ENCODE data around the gene PLEKHG5.
A peak's percentile ranks its signal among the peaks of the same experiment; 100 is the strongest.

Gene PLEKHG5

DNA sequence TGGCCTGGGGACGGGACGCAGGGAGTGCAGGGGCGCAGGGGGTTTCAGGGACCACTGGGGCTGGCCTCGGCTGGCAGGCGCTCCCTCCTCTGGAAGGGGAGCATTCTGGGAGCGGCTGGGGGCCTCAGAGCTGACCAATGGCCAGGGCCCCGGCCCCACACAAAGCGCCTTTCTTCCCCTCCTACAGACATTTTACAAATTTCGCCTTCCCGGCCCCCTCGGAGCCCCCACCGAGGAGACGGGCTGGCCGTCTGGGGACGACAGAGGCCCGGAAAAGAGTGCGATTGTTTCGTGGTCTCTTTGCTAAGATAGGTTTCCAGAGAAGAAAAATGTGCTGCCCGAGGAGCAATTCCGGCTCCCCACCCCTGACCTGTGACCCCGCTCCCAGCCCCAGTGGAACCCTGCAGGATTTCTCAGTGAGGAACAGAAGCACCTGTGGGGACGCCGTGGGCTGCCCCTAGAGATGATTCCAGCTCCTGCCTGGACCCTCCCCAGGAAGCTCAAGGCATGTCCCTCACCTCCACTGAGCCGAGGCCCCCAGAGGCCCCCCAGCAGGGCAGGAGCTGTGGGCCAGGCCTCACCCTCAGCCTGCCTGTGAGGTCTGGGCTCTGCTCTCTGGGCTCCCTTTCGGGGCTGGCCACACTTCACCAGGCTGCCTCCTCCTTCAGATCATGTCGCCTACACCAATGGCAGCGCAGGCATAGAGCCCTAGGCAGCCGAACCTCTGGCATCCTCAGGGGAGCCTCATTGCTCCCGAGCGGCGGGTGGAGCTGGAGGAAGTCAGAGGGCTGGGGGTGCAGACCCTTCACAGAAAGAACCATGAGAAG is 15.0 kb upstream of the PLEKHG5 start:
- Mint-ChIP-seq H3K4me3 (no peak overlapping the region), H3K36me3 (ENCODE audit: low read depth) (no peaks in the 10 kb centered on the region), H3K4me1 (peaks cover 28% of the 10 kb centered on the region), H3K27me3 (ENCODE audit: low read depth, poor library complexity) (peaks cover 5% of the 10 kb centered on the region), H3K27ac (peak overlapping the region; percentile 58), H3K9me3 (no peaks in the 10 kb centered on the region)
- no peak for DNase-seq
- TF ChIP-seq, protein P1, sequence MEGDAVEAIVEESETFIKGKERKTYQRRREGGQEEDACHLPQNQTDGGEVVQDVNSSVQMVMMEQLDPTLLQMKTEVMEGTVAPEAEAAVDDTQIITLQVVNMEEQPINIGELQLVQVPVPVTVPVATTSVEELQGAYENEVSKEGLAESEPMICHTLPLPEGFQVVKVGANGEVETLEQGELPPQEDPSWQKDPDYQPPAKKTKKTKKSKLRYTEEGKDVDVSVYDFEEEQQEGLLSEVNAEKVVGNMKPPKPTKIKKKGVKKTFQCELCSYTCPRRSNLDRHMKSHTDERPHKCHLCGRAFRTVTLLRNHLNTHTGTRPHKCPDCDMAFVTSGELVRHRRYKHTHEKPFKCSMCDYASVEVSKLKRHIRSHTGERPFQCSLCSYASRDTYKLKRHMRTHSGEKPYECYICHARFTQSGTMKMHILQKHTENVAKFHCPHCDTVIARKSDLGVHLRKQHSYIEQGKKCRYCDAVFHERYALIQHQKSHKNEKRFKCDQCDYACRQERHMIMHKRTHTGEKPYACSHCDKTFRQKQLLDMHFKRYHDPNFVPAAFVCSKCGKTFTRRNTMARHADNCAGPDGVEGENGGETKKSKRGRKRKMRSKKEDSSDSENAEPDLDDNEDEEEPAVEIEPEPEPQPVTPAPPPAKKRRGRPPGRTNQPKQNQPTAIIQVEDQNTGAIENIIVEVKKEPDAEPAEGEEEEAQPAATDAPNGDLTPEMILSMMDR (IDR thresholded peaks at IDR 0.05) = no peak

DNA sequence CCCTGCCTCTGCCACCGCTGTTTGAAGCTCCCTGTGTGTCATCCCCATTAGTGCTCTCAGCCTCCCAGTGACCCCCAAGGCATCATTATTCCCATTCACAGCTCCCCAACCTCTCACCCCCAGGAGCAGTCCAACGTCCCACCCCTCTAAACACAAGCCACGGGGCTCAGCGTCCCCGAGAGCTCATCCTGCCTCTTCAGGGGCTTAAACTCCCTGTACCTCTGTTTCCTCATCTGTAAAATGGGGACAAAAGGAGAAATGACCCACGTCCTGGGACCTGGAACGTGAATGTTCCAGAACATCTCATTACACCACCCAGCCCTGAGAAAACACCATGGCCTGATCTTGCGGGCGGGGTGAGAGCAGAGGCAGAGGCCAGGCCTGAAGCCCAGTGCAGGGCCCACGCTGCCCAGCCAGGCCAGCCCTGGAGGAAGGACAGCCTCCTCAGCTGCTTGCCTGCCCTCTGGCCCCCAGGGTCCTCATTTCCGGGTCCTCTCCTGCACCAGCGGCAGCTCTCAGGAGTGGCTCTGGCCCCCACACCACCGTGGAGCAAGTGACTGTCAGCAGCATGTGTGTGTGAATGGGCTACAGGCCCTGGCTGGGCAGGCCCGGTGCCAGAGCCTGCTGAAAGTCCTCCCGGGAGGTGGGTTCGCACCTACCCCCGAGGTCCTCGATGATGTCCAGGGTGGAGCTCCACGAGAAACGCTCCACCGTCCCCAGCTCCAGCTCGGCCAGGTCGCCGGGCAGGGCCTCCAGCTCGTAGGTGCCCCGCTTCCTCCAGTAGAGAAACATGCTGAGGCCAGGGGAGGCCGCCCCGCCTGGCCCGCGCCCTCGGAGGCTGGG is 14.1 kb upstream of the PLEKHG5 start:
- Mint-ChIP-seq H3K4me3 (no peak overlapping the region), H3K27ac (no peak overlapping the region), H3K9me3 (no peaks in the 10 kb centered on the region), H3K36me3 (ENCODE audit: low read depth) (no peaks in the 10 kb centered on the region), H3K27me3 (ENCODE audit: low read depth, poor library complexity) (peaks cover 11% of the 10 kb centered on the region), H3K4me1 (peaks cover 34% of the 10 kb centered on the region)
- no peak for DNase-seq
- TF ChIP-seq, protein P1 (IDR thresholded peaks at IDR 0.05) = no peak

DNA sequence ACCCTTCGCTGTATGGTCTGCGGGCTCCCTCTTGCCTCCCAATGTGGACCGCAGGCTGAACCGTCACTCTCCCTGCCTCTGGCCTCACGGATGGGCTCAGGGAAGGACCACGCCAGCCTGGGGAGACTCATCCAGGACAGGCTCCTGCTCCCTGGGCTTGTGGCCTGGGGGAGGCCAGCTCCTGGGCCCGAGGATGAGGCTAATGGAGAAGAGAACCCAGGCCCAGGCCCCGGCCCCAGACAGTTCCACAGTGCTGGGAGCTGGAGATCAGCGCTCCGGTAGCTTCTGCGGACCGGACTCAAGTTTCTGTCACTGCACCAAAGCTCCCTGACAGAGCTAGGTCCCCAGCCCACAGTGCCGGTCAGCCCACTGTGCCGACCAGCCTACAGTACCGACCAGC is 13.4 kb upstream of the PLEKHG5 start:
- TF ChIP-seq, protein P1 (IDR thresholded peaks at IDR 0.05) = no peak
- peaks cover 11% of the 10 kb centered on the region for H3K27me3 Mint-ChIP-seq (ENCODE audit: low read depth, poor library complexity)
- no peaks in the 10 kb centered on the region for H3K36me3 Mint-ChIP-seq (ENCODE audit: low read depth)
- peaks cover 38% of the 10 kb centered on the region for H3K4me1 Mint-ChIP-seq
- no peak for DNase-seq
- H3K4me3 Mint-ChIP-seq = no peak overlapping the region
- H3K9me3 Mint-ChIP-seq = no peaks in the 10 kb centered on the region
- no peak overlapping the region for H3K27ac Mint-ChIP-seq

DNA sequence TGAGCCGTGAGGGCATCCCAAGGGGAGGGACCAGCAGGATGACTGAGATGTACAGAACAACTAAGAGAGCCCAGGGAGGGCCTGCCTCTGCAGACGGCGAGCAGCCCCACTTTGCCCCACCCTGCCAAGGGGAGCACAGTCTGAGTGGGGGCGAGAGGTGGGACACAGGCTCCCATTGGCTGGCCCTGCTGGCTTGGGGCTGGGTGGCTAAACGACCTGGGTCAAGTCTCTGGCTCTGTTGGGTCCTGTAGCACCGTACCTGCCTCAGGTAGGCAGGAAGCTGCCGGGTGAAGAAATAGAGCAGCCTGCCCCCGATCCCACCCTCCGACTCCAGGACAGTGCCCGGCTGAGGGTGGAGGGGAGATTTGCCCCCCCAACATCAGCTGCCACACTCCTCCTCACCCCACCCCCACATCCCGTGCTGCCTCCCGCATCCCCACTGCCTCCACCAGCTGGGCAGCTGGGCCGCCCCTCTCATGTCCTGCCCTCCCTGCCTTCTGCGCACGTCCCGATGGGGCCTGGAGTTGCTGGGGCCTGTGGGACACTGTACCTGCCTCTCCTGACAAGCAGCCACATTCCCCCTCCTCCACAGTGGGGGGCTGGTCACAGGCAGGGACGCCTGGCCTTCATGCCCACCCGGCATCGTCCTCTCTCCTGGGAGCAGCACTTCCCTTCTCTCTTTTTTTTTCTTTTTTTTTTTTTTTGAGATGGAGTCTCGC is 12.6 kb upstream of the PLEKHG5 start:
- Mint-ChIP-seq H3K27ac (no peak overlapping the region), H3K36me3 (ENCODE audit: low read depth) (no peaks in the 10 kb centered on the region), H3K27me3 (ENCODE audit: low read depth, poor library complexity) (peaks cover 11% of the 10 kb centered on the region), H3K4me1 (peaks cover 40% of the 10 kb centered on the region), H3K9me3 (no peaks in the 10 kb centered on the region), H3K4me3 (no peak overlapping the region)
- no peak for DNase-seq
- TF ChIP-seq, protein P1 (IDR thresholded peaks at IDR 0.05) = no peak

DNA sequence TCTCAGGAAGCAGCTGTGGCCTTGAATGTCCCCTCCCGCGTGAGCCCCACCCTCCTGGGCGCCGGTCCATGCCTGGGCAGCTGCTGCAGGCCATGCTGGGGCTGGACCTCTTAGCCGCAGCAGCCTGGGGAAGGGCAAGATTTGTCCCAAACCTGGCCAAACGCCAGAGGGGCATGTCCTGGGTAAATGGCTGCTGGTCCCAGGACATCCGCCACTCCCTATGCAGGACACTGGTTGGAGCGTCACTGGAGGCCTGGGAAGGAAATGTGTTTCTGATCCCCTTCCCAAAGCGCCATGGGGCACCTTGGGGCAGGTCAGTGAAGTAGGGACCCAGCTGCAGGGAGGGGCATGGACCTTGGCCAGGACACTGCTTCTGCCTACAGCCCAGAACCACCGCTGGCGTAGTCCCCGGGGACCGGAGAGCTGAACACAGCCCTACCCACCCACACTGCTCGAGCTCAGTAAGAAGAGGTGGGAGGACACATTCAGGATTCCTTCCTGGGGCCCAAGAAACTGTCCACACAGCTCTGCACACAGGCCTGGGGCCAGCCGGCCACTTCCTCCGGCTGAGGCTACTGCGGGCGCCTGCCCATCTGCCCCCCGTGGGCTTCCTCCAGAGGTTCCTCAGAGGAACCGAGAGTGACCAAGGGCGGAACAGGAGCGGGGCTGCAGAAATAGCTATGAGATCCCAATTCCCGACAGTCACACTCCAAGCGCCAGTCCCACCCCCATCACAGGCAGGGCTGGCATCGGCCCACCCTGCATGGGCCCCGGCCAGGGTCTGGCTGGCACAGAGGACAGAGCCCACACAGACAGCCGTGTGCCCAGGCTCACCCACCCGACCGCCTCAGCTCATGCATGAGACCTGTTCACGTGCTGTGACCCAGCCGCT is 10.8 kb upstream of the PLEKHG5 start:
- Mint-ChIP-seq H3K27me3 (ENCODE audit: low read depth, poor library complexity) (peaks cover 18% of the 10 kb centered on the region), H3K9me3 (no peaks in the 10 kb centered on the region), H3K4me1 (peaks cover 53% of the 10 kb centered on the region), H3K27ac (no peak overlapping the region), H3K4me3 (no peak overlapping the region), H3K36me3 (ENCODE audit: low read depth) (no peaks in the 10 kb centered on the region)
- no peak for DNase-seq
- TF ChIP-seq, protein P1 (IDR thresholded peaks at IDR 0.05) = no peak
